SK-N-SH treated with all-trans-retinoic acid at 6 μM for 48 hours (cell line): ENCODE data around the gene DNAJB2.

Experiments
- PATZ1 ChIP-seq: fragments of 250-450 bp; sonication (Bioruptor Pico); IDR thresholded peaks from 2 replicates; pipeline ENCODE4 v1.8.0; 2020; ENCODE audit warnings: mild to moderate bottlenecking, moderate library complexity, borderline replicate concordance
- RARB ChIP-seq: fragments of 250-450 bp; sonication (Bioruptor Pico); IDR thresholded peaks from 2 replicates; pipeline ENCODE4 v1.8.0; 2021; ENCODE audit warnings: mild to moderate bottlenecking, moderate library complexity
- TCF4 ChIP-seq: fragments of 250-450 bp; sonication (Bioruptor Pico); IDR thresholded peaks from 2 replicates; pipeline ENCODE4 v1.8.0; 2021; ENCODE audit warnings: mild to moderate bottlenecking, moderate library complexity, borderline replicate concordance
- ZC3H10 ChIP-seq: fragments of 250-450 bp; sonication (Bioruptor Pico); IDR thresholded peaks from 2 replicates; pipeline ENCODE4 v1.5.1; 2021; ENCODE audit warnings: mild to moderate bottlenecking, moderate library complexity

GRCh38 chr2:219332542-219332941 lies 53.4 kb downstream of the DNAJB2 start, which contains the start of gene RESP18:
- no peak for TF ChIP-seq PATZ1 (CRISPR knock-in tag)
- no peak for TF ChIP-seq RARB (CRISPR knock-in tag)
- no peak for TF ChIP-seq ZC3H10
- no peak for TF ChIP-seq TCF4 (CRISPR knock-in tag)
